NT2/D1 (cell line): ENCODE results near the gene HTR3D.

Source experiments
- YY1 ChIP-seq: IDR thresholded peaks from 2 replicates; pipeline ENCODE4 v1.6.1; 2011; ENCODE audit not compliant: insufficient read length, insufficient read depth
- ZNF274 ChIP-seq: IDR thresholded peaks from 2 replicates; pipeline ENCODE4 v1.6.1; 2011; ENCODE audit warnings: mild to moderate bottlenecking, low read depth, low read length

DNA sequence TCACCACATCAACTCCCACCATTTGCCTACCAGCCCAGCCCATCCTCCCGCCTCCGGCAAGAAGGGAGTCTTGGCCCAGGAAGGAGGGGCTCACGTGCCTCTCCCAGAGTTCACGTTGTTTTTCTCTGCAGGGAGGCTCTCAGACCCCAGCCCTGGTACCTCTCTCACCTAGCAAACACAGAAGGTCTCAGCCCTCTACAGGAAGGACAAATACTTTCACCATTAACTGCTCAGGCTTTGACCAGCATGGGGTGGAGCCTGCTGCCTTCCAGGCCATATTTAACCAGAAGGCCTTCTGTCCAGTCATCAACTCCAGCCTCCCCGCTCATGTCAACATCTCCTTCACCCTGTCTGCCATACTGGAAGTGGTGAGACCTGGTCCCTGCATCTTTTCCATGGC is 46.3 kb downstream of the HTR3D start:
- TF ChIP-seq ZNF274 (no peak), YY1 (no peak)
